Measurements from ENCODE around the gene REC114.
"Not testable (repeated sequence)": the region's sequence is repeated elsewhere in the genome, so short reads cannot be mapped to it uniquely, and the experiment has no call there.

The REC114 gene

GRCh38 chr15:73570355-73571032, 127.5 kb downstream of the REC114 start:
- no peak for DNase-seq (ENCODE audit: low read depth)
- H3K4me3 ChIP-seq (ENCODE audit: low read depth, low read length): no peak overlapping the region
- TF ChIP-seq CTCF (conservative IDR thresholded peaks at IDR 0.05; ENCODE audit: low read depth, low read length): no peak

- H3K4me3 ChIP-seq (ENCODE audit: low read depth, low read length): no peak overlapping the region
- no peak for TF ChIP-seq CTCF (conservative IDR thresholded peaks at IDR 0.05; ENCODE audit: low read depth, low read length)
- peak; percentile 75 for DNase-seq (ENCODE audit: low read depth)
Observed at GRCh38 chr15:73571346-73571745, 128.4 kb downstream of the REC114 start.

- TF ChIP-seq CTCF (conservative IDR thresholded peaks at IDR 0.05; ENCODE audit: low read depth, low read length): no peak
- no peak for DNase-seq (ENCODE audit: low read depth)
Observed at GRCh38 chr15:73572296-73572695, 129.3 kb downstream of the REC114 start.

GRCh38 chr15:73573037-73573436, 130.1 kb downstream of the REC114 start:
- TF ChIP-seq CTCF (conservative IDR thresholded peaks at IDR 0.05; ENCODE audit: low read depth, low read length): no peak
- H3K4me3 ChIP-seq (ENCODE audit: low read depth, low read length): no peak overlapping the region
- no peak for DNase-seq (ENCODE audit: low read depth)

More at GRCh38 chr15:73572296-73572695, 129.3 kb downstream of the REC114 start:
- H3K4me3 ChIP-seq (ENCODE audit: low read depth, low read length): no peak overlapping the region

- no peak overlapping the region for H3K4me3 ChIP-seq (ENCODE audit: low read depth, low read length)
- peak; percentile 88 for DNase-seq (ENCODE audit: low read depth)
- no peak for TF ChIP-seq CTCF (conservative IDR thresholded peaks at IDR 0.05; ENCODE audit: low read depth, low read length)
Observed at GRCh38 chr15:73573572-73573971, 130.6 kb downstream of the REC114 start.

- peak; percentile 67 for DNase-seq (ENCODE audit: low read depth)
Observed at GRCh38 chr15:73575636-73576247, 132.8 kb downstream of the REC114 start.

GRCh38 chr15:73577593-73577992, 134.6 kb downstream of the REC114 start:
- not testable (repeated sequence) for H3K4me3 ChIP-seq (ENCODE audit: low read depth, low read length); DNase-seq (ENCODE audit: low read depth)

More at GRCh38 chr15:73575636-73576247, 132.8 kb downstream of the REC114 start:
- no peak overlapping the region for H3K4me3 ChIP-seq (ENCODE audit: low read depth, low read length)
- no peak for TF ChIP-seq CTCF (conservative IDR thresholded peaks at IDR 0.05; ENCODE audit: low read depth, low read length)

Data from choroid plexus epithelial cell (primary cell).